PFSK-1 (cell line): ENCODE results near the gene RRP9.

Experiments used
- POLR2AphosphoS5 ChIP-seq: IDR thresholded peaks from 2 replicates; pipeline ENCODE4 v1.6.1; 2012; ENCODE audit warnings: low read depth, mild to moderate bottlenecking, control low read depth, low read length, moderate library complexity
- REST ChIP-seq, 2 experiments: IDR thresholded peaks; 2 replicates each; pipeline versions ENCODE4 v1.6.1 to v1.8.0; 2011 to 2012; ENCODE audit warnings: low read depth in 2 of 2, low read length in 2 of 2, control low read depth in 1 of 2, inconsistent platforms in 1 of 2, mild to moderate bottlenecking in 1 of 2, moderate library complexity in 1 of 2; ENCODE audit not compliant: insufficient read depth in 1 of 2

- no peak for TF ChIP-seq POLR2AphosphoS5
- no peak for TF ChIP-seq REST (IDR thresholded peaks at IDR 0.05; ENCODE audit: insufficient read depth in 1 of 2, low read depth in 2 of 2, low read length in 2 of 2)
Observed at GRCh38 chr3:51968883-51969678, 27.4 kb upstream of the RRP9 start.
